PFSK-1 (cell line): ENCODE measurements around the gene PLEKHG3.

Experiments used
- POLR2AphosphoS5 ChIP-seq: IDR thresholded peaks from 2 replicates; pipeline ENCODE4 v1.6.1; 2012; ENCODE audit warnings: low read depth, mild to moderate bottlenecking, control low read depth, low read length, moderate library complexity
- TAF1 ChIP-seq: IDR thresholded peaks from 2 replicates; pipeline ENCODE4 v1.6.1; 2012; ENCODE audit warnings: low read length, control low read depth, borderline replicate concordance; ENCODE audit not compliant: insufficient read depth
- TF ChIP-seq, protein P1 (sequence below), 2 experiments: IDR thresholded peaks; 2 replicates each; pipeline versions ENCODE4 v1.6.1 to v1.8.0; 2011 to 2012; ENCODE audit warnings: low read depth in 2 of 2, low read length in 2 of 2, control low read depth in 1 of 2, inconsistent platforms in 1 of 2, mild to moderate bottlenecking in 1 of 2, moderate library complexity in 1 of 2; ENCODE audit not compliant: insufficient read depth in 1 of 2

DNA sequence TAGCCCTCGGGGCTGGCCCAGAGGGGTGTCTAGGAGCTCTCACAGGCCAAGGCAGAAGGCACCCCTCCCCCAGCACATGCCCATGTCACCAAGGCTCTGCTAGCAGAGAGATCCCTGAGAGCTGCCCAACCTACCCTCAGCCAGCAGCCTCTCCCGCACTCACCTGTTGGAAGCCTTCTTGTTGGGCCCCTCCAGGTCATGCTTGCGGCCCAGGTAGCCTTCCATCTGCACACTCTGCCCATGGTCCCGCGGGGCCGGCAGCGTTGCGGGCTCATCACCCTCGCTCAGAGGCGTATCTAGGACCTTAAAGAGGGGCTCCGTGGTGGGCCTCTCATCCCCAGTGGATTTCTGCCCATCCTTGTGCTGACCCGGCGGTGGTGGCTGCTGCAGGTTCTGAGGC is 49.1 kb downstream of the PLEKHG3 start:
- no peak for TF ChIP-seq TAF1
- TF ChIP-seq POLR2AphosphoS5, result no peak
- TF ChIP-seq, protein P1, sequence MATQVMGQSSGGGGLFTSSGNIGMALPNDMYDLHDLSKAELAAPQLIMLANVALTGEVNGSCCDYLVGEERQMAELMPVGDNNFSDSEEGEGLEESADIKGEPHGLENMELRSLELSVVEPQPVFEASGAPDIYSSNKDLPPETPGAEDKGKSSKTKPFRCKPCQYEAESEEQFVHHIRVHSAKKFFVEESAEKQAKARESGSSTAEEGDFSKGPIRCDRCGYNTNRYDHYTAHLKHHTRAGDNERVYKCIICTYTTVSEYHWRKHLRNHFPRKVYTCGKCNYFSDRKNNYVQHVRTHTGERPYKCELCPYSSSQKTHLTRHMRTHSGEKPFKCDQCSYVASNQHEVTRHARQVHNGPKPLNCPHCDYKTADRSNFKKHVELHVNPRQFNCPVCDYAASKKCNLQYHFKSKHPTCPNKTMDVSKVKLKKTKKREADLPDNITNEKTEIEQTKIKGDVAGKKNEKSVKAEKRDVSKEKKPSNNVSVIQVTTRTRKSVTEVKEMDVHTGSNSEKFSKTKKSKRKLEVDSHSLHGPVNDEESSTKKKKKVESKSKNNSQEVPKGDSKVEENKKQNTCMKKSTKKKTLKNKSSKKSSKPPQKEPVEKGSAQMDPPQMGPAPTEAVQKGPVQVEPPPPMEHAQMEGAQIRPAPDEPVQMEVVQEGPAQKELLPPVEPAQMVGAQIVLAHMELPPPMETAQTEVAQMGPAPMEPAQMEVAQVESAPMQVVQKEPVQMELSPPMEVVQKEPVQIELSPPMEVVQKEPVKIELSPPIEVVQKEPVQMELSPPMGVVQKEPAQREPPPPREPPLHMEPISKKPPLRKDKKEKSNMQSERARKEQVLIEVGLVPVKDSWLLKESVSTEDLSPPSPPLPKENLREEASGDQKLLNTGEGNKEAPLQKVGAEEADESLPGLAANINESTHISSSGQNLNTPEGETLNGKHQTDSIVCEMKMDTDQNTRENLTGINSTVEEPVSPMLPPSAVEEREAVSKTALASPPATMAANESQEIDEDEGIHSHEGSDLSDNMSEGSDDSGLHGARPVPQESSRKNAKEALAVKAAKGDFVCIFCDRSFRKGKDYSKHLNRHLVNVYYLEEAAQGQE (IDR thresholded peaks at IDR 0.05; ENCODE audit: insufficient read depth in 1 of 2, low read depth in 2 of 2, low read length in 2 of 2), result no peak
